Measurements from ENCODE around the gene RBFOX2.
A peak's percentile ranks its signal among the peaks of the same experiment; 100 is the strongest.

The RBFOX2 gene

GRCh38 chr22:35917651-35918050 lies 111.0 kb downstream of the RBFOX2 start:
- no peaks in the 10 kb centered on the region for H3K36me3 ChIP-seq (ENCODE audit: insufficient read depth, low read length)
- no peaks in the 10 kb centered on the region for H3K9me3 ChIP-seq (ENCODE audit: low read length)
- H4K20me1 ChIP-seq (ENCODE audit: insufficient read depth, low read length): no peaks in the 10 kb centered on the region
- peaks cover 97% of the 10 kb centered on the region for H3K4me1 ChIP-seq (ENCODE audit: insufficient read depth, low read length, severe bottlenecking)
- H3K27ac ChIP-seq (ENCODE audit: low read depth, low read length, poor library complexity, severe bottlenecking): peak overlapping the region; percentile 70
- H3F3A ChIP-seq (ENCODE audit: insufficient read depth, low read length): no peaks in the 10 kb centered on the region
- H3K4me3 ChIP-seq (ENCODE audit: low read depth, low read length, poor library complexity, severe bottlenecking): no peak overlapping the region
- no peaks in the 10 kb centered on the region for H3K27me3 ChIP-seq (ENCODE audit: insufficient read depth, low read length)
- H3K4me2 ChIP-seq (ENCODE audit: low read length): no peak overlapping the region
- TF ChIP-seq CTCF (IDR thresholded peaks at IDR 0.05; ENCODE audit: low read length): no peak
- no peak overlapping the region; the same call in 1 of the 2 replicates for H3K9ac ChIP-seq (ENCODE audit: low read length)
- H3K9me2 ChIP-seq (ENCODE audit: low read depth, low read length): no peaks in the 10 kb centered on the region
- H2AFZ ChIP-seq (ENCODE audit: low read length): no peak overlapping the region
- no peaks in the 10 kb centered on the region for H3K79me2 ChIP-seq (ENCODE audit: insufficient read depth, low read length)

- Histone ChIP-seq H3K27ac (ENCODE audit: low read depth, low read length, poor library complexity, severe bottlenecking) (peak overlapping the region; percentile 79), H3F3A (ENCODE audit: insufficient read depth, low read length) (no peaks in the 10 kb centered on the region), H4K20me1 (ENCODE audit: insufficient read depth, low read length) (no peaks in the 10 kb centered on the region), H3K9ac (ENCODE audit: low read length) (peak overlapping the region; percentile 46), H3K27me3 (ENCODE audit: insufficient read depth, low read length) (no peaks in the 10 kb centered on the region), H3K79me2 (ENCODE audit: insufficient read depth, low read length) (no peaks in the 10 kb centered on the region), H3K4me2 (ENCODE audit: low read length) (peak overlapping the region; percentile 60), H3K9me3 (ENCODE audit: low read length) (no peaks in the 10 kb centered on the region), H3K36me3 (ENCODE audit: insufficient read depth, low read length) (no peaks in the 10 kb centered on the region), H3K4me1 (ENCODE audit: insufficient read depth, low read length, severe bottlenecking) (peaks cover 98% of the 10 kb centered on the region), H3K9me2 (ENCODE audit: low read depth, low read length) (no peaks in the 10 kb centered on the region), H3K4me3 (ENCODE audit: low read depth, low read length, poor library complexity, severe bottlenecking) (peak overlapping the region; percentile 34), H2AFZ (ENCODE audit: low read length) (no peak overlapping the region)
- TF ChIP-seq EZH2 (IDR thresholded peaks at IDR 0.05; ENCODE audit: borderline replicate concordance, low read length) (no peak), CTCF (IDR thresholded peaks at IDR 0.05; ENCODE audit: low read length) (no peak)
Measured at GRCh38 chr22:35915477-35916013, 113.1 kb downstream of the RBFOX2 start.

GRCh38 chr22:35914665-35915476 lies 113.8 kb downstream of the RBFOX2 start:
- Histone ChIP-seq H3K36me3 (ENCODE audit: insufficient read depth, low read length) (no peaks in the 10 kb centered on the region), H3K9me2 (ENCODE audit: low read depth, low read length) (no peaks in the 10 kb centered on the region), H3K27me3 (ENCODE audit: insufficient read depth, low read length) (no peaks in the 10 kb centered on the region), H3K4me2 (ENCODE audit: low read length) (peak overlapping the region; percentile 60), H3F3A (ENCODE audit: insufficient read depth, low read length) (no peaks in the 10 kb centered on the region), H3K79me2 (ENCODE audit: insufficient read depth, low read length) (no peaks in the 10 kb centered on the region), H3K4me3 (ENCODE audit: low read depth, low read length, poor library complexity, severe bottlenecking) (peak overlapping the region; percentile 34), H3K9me3 (ENCODE audit: low read length) (no peaks in the 10 kb centered on the region), H3K4me1 (ENCODE audit: insufficient read depth, low read length, severe bottlenecking) (peaks cover 96% of the 10 kb centered on the region), H3K9ac (ENCODE audit: low read length) (peak overlapping the region; percentile 46), H4K20me1 (ENCODE audit: insufficient read depth, low read length) (no peaks in the 10 kb centered on the region), H2AFZ (ENCODE audit: low read length) (0 out of 2 replicates have a peak overlapping the region, but pooled peaks have one; percentile 20), H3K27ac (ENCODE audit: low read depth, low read length, poor library complexity, severe bottlenecking) (peak overlapping the region; percentile 79)
- no peak for TF ChIP-seq CTCF (IDR thresholded peaks at IDR 0.05; ENCODE audit: low read length)
- no peak for TF ChIP-seq EZH2 (IDR thresholded peaks at IDR 0.05; ENCODE audit: borderline replicate concordance, low read length)

Measured in OCI-LY1 (cell line).